HepG2 (cell line): ENCODE measurements around the gene SRCAP. TPM values are rescaled to one million over a fixed set of nuclear protein-coding genes. Genes with fewer than 3 reads are reported as not detected.

Source experiments
- ATF7 ChIP-seq, 2 experiments: fragments of 450-650 bp in 1 of 2; sonication (generic) in 1 of 2; formaldehyde crosslinking in 1 of 2; IDR thresholded peaks; 2 replicates each; pipeline versions ENCODE4 v1.4.0 to v1.6.1; 2016 to 2020; ENCODE audit warnings: antibody characterized with exemption in 1 of 2, mild to moderate bottlenecking in 1 of 2, missing genetic modification reagents in 1 of 2
- HIVEP1 ChIP-seq: sonication (generic); formaldehyde crosslinking; IDR thresholded peaks from 2 replicates; pipeline ENCODE4 v1.4.0; 2020; ENCODE audit warnings: mild to moderate bottlenecking, missing genetic modification reagents
- IKZF5 ChIP-seq: IDR thresholded peaks from 2 replicates; pipeline ENCODE4 v1.6.1; 2018; ENCODE audit warnings: missing genetic modification reagents, mild to moderate bottlenecking, missing compliant biosample characterization
- LCORL ChIP-seq, 2 experiments: fragments of 450-650 bp in 1 of 2; sonication (generic) in 1 of 2; formaldehyde crosslinking in 1 of 2; IDR thresholded peaks; 2 replicates each; pipeline versions ENCODE4 v1.5.0 to v1.6.1; 2017 to 2020; ENCODE audit warnings: antibody characterized with exemption in 1 of 2, missing genetic modification reagents in 1 of 2
- MAFK ChIP-seq, 2 experiments: IDR thresholded peaks in 1 of 2; conservative IDR thresholded peaks in 1 of 2; 2 replicates each; pipeline ENCODE4 v1.6.1; 2011; ENCODE audit warnings: improper control_type of control experiment in 2 of 2, low read length in 2 of 2
- MED13 ChIP-seq: sonication (generic); formaldehyde crosslinking; IDR thresholded peaks from 2 replicates; pipeline ENCODE4 v1.5.0; 2020; ENCODE audit warnings: missing genetic modification reagents
- SIX1 ChIP-seq: sonication (generic); formaldehyde crosslinking; IDR thresholded peaks from 2 replicates; pipeline ENCODE4 v1.4.0; 2020; ENCODE audit warnings: missing genetic modification reagents, borderline replicate concordance
- TSC22D2 ChIP-seq: sonication (generic); formaldehyde crosslinking; IDR thresholded peaks from 2 replicates; pipeline ENCODE4 v1.5.1; 2020; ENCODE audit warnings: missing genetic modification reagents, mild to moderate bottlenecking, borderline replicate concordance
- ZFP90 ChIP-seq: sonication (generic); formaldehyde crosslinking; IDR thresholded peaks from 2 replicates; pipeline ENCODE4 v1.8.0; 2022; ENCODE audit warnings: missing genetic modification reagents, mild to moderate bottlenecking, inconsistent platforms, borderline replicate concordance
- ZNF234 ChIP-seq: sonication (generic); formaldehyde crosslinking; conservative IDR thresholded peaks from 2 replicates; pipeline ENCODE4 v1.5.1; 2020; ENCODE audit warnings: mild to moderate bottlenecking, missing genetic modification reagents
- ZNF549 ChIP-seq: sonication (generic); formaldehyde crosslinking; IDR thresholded peaks from 2 replicates; pipeline ENCODE4 v1.5.0; 2020; ENCODE audit warnings: missing genetic modification reagents
- ZNF556 ChIP-seq: sonication (generic); formaldehyde crosslinking; IDR thresholded peaks from 2 replicates; pipeline ENCODE4 v1.4.0; 2020; ENCODE audit warnings: mild to moderate bottlenecking, missing genetic modification reagents, borderline replicate concordance
- ZNF672 ChIP-seq: sonication (generic); formaldehyde crosslinking; IDR thresholded peaks from 2 replicates; pipeline ENCODE4 v1.8.1; 2022; ENCODE audit warnings: missing genetic modification reagents
- ZNF678 ChIP-seq: sonication (generic); formaldehyde crosslinking; IDR thresholded peaks from 2 replicates; pipeline ENCODE4 v1.4.0; 2020; ENCODE audit warnings: mild to moderate bottlenecking, missing genetic modification reagents
- polyA plus RNA-seq, 8 experiments: library from polyadenylated mRNA; depleted of rRNA in 3 of 8; stranded (reverse) in 7 of 8; unstranded in 1 of 8; fragments of >200 nt; fragmentation: Illumina TruSeq in 4 of 8; extraction: Trizol in 4 of 8; gene quantifications; 2 replicates each; pipeline versions ENCODE4 v1.2.1 to v1.2.3, GENCODE V29; 2011 to 2016; ENCODE audit warnings: low read depth in 4 of 8, missing spikeins in 1 of 8, mixed read lengths in 1 of 8; ENCODE audit not compliant: insufficient read depth in 1 of 8
- total RNA-seq, 5 experiments: library from RNA; depleted of rRNA; stranded (reverse); fragments of >200 nt; fragmentation: Illumina TruSeq; extraction: Trizol; gene quantifications; 2 replicates each; pipeline ENCODE4 v1.2.3, GENCODE V29; 2016; ENCODE audit warnings: low read depth in 1 of 5
- TF ChIP-seq, protein P1 (sequence below): sonication (generic); formaldehyde crosslinking; IDR thresholded peaks from 2 replicates; pipeline ENCODE4 v1.5.1; 2020; ENCODE audit warnings: missing genetic modification reagents, mild to moderate bottlenecking, borderline replicate concordance
- TF ChIP-seq, protein P2 (sequence below): sonication (generic); formaldehyde crosslinking; conservative IDR thresholded peaks from 2 replicates; pipeline ENCODE4 v1.4.0; 2020; ENCODE audit warnings: missing genetic modification reagents
- TF ChIP-seq, protein P3 (sequence below): sonication (generic); formaldehyde crosslinking; IDR thresholded peaks from 2 replicates; pipeline ENCODE4 v1.8.1; 2023; ENCODE audit warnings: mild to moderate bottlenecking, missing genetic modification reagents
- TF ChIP-seq, protein P4 (sequence below): sonication (generic); formaldehyde crosslinking; IDR thresholded peaks from 2 replicates; pipeline ENCODE4 v1.5.0; 2020; ENCODE audit warnings: missing genetic modification reagents
- TF ChIP-seq, protein P5 (sequence below): sonication (generic); formaldehyde crosslinking; IDR thresholded peaks from 2 replicates; pipeline ENCODE4 v1.8.0; 2022; ENCODE audit warnings: missing genetic modification reagents, mild to moderate bottlenecking, borderline replicate concordance

Gene SRCAP
- total and polyA plus RNA-seq, 2 of the 13 experiments (the other 11 are each of a cell fraction or from before 2014, with no cell fraction given), result 4.9 to 9.0 TPM

GRCh38 chr16:30786115-30786935, 87.4 kb downstream of the SRCAP start (continued):
- TF ChIP-seq HIVEP1 (CRISPR knock-in tag), result no peak
- TF ChIP-seq, protein P1, sequence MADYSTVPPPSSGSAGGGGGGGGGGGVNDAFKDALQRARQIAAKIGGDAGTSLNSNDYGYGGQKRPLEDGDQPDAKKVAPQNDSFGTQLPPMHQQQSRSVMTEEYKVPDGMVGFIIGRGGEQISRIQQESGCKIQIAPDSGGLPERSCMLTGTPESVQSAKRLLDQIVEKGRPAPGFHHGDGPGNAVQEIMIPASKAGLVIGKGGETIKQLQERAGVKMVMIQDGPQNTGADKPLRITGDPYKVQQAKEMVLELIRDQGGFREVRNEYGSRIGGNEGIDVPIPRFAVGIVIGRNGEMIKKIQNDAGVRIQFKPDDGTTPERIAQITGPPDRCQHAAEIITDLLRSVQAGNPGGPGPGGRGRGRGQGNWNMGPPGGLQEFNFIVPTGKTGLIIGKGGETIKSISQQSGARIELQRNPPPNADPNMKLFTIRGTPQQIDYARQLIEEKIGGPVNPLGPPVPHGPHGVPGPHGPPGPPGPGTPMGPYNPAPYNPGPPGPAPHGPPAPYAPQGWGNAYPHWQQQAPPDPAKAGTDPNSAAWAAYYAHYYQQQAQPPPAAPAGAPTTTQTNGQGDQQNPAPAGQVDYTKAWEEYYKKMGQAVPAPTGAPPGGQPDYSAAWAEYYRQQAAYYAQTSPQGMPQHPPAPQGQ (CRISPR knock-in tag), result no peak
- peak; percentile 74; the same call in 1 of the 2 replicates for TF ChIP-seq ZNF672
- TF ChIP-seq, protein P2, sequence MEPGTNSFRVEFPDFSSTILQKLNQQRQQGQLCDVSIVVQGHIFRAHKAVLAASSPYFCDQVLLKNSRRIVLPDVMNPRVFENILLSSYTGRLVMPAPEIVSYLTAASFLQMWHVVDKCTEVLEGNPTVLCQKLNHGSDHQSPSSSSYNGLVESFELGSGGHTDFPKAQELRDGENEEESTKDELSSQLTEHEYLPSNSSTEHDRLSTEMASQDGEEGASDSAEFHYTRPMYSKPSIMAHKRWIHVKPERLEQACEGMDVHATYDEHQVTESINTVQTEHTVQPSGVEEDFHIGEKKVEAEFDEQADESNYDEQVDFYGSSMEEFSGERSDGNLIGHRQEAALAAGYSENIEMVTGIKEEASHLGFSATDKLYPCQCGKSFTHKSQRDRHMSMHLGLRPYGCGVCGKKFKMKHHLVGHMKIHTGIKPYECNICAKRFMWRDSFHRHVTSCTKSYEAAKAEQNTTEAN (CRISPR knock-in tag), result 0 out of 2 replicates have a peak, but pooled peaks have one; percentile 56
- no peak for TF ChIP-seq TSC22D2 (CRISPR knock-in tag)
- 0 out of 2 replicates have a peak, but pooled peaks have one; percentile 50 for TF ChIP-seq ZNF556 (CRISPR knock-in tag)
- TF ChIP-seq ZFP90 (CRISPR knock-in tag), result no peak
- TF ChIP-seq SIX1 (CRISPR knock-in tag), result no peak
- TF ChIP-seq MED13, result peak; percentile 62; the same call in 1 of the 2 replicates
- TF ChIP-seq ATF7 (IDR thresholded peaks at IDR 0.05), result no peak
- TF ChIP-seq ATF7 (CRISPR knock-in tag; IDR thresholded peaks at IDR 0.05), result no peak
- peak; percentile 46; the same call in 1 of the 2 replicates for TF ChIP-seq ZNF234
- TF ChIP-seq IKZF5 (CRISPR knock-in tag), result no peak
- TF ChIP-seq, protein P3, sequence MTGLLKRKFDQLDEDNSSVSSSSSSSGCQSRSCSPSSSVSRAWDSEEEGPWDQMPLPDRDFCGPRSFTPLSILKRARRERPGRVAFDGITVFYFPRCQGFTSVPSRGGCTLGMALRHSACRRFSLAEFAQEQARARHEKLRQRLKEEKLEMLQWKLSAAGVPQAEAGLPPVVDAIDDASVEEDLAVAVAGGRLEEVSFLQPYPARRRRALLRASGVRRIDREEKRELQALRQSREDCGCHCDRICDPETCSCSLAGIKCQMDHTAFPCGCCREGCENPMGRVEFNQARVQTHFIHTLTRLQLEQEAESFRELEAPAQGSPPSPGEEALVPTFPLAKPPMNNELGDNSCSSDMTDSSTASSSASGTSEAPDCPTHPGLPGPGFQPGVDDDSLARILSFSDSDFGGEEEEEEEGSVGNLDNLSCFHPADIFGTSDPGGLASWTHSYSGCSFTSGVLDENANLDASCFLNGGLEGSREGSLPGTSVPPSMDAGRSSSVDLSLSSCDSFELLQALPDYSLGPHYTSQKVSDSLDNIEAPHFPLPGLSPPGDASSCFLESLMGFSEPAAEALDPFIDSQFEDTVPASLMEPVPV (CRISPR knock-in tag), result 0 out of 2 replicates have a peak, but pooled peaks have one; percentile 42
- TF ChIP-seq ZNF549 (CRISPR knock-in tag), result no peak
- TF ChIP-seq, protein P4, sequence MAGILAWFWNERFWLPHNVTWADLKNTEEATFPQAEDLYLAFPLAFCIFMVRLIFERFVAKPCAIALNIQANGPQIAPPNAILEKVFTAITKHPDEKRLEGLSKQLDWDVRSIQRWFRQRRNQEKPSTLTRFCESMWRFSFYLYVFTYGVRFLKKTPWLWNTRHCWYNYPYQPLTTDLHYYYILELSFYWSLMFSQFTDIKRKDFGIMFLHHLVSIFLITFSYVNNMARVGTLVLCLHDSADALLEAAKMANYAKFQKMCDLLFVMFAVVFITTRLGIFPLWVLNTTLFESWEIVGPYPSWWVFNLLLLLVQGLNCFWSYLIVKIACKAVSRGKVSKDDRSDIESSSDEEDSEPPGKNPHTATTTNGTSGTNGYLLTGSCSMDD (CRISPR knock-in tag), result no peak
- TF ChIP-seq MAFK (conservative IDR thresholded peaks at IDR 0.05 in 1 of 2, IDR thresholded peaks at IDR 0.05 in 1 of 2; ENCODE audit: low read length in 2 of 2), result no peak
- TF ChIP-seq LCORL (IDR thresholded peaks at IDR 0.05), result no peak
- TF ChIP-seq LCORL (CRISPR knock-in tag; IDR thresholded peaks at IDR 0.05), result peak; percentile 44; the same call in 1 of the 2 replicates
- TF ChIP-seq ZNF678 (CRISPR knock-in tag), result no peak
- TF ChIP-seq, protein P5, sequence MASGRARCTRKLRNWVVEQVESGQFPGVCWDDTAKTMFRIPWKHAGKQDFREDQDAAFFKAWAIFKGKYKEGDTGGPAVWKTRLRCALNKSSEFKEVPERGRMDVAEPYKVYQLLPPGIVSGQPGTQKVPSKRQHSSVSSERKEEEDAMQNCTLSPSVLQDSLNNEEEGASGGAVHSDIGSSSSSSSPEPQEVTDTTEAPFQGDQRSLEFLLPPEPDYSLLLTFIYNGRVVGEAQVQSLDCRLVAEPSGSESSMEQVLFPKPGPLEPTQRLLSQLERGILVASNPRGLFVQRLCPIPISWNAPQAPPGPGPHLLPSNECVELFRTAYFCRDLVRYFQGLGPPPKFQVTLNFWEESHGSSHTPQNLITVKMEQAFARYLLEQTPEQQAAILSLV (CRISPR knock-in tag), result 0 out of 2 replicates have a peak, but pooled peaks have one; percentile 74
